GM12872 (cell line): ENCODE results near the gene YWHAG.

ENCODE experiments used
- CTCF ChIP-seq: IDR thresholded peaks from 3 replicates; pipeline ENCODE4 v1.5.1; 2011; ENCODE audit warnings: low read depth, mild to moderate bottlenecking, low read length, moderate library complexity; ENCODE audit not compliant: insufficient read depth

YWHAG gene

GRCh38 chr7:76278540-76278939 is 80.3 kb downstream of the YWHAG start:
- TF ChIP-seq CTCF, result no peak
